T-cell (primary cell): ENCODE results near the gene UTP4. TPM values are rescaled to one million over a fixed set of nuclear protein-coding genes. Genes with fewer than 3 reads are reported as not detected.

ENCODE experiments used
- ATAC-seq, 4 experiments: fragments of 200-7000 bp in 3 of 4; fragments of 150-1000 bp in 1 of 4; cut with Tn5 transposase; replicated peaks in 1 of 4; 1 replicate in 3 of 4; 2 replicates in 1 of 4; pipeline ENCODE4 v1.10.0; 2021; ENCODE audit warnings: moderate library complexity in 3 of 4, mild to moderate bottlenecking in 2 of 4, moderate number of reproducible peaks in 1 of 4
- CTCF ChIA-PET, 2 donors: fragments of 300-600 bp; sonication (Branson Sonifier 250); formaldehyde crosslinking; loops; one replicate each; lab custom pipeline; 2022; ENCODE audit warnings: antibody characterized with exemption in 2 of 2; lab: Charles Lee
- POLR2A ChIA-PET, 2 donors: fragments of 300-600 bp; sonication (Branson Sonifier 250); formaldehyde crosslinking; loops; one replicate each; lab custom pipeline; 2022; ENCODE audit warnings: antibody characterized with exemption in 2 of 2; lab: Charles Lee
- DNase-seq, 35 experiments: peaks; one replicate each; pipeline versions ENCODE4 v3.0.0 to v3.0.0-alpha.2; 2013 to 2023
- H3K27ac ChIP-seq: one replicate; pipeline ENCODE4 v1.5.1; 2013; ENCODE audit warnings: low read length
- H3K27me3 ChIP-seq, 2 experiments: replicated peaks in 1 of 2; 1 replicate in 1 of 2; 2 replicates in 1 of 2; pipeline versions ENCODE4 v1.6.1 to v1.7.0; 2013; ENCODE audit warnings: low read length in 1 of 2, mixed read lengths in 1 of 2; ENCODE audit not compliant: control insufficient read depth in 2 of 2, insufficient read depth in 2 of 2; ENCODE audit errors: extremely low read depth in 1 of 2
- H3K36me3 ChIP-seq, 2 donors: 1 replicate in 1 of 2; 2 replicates in 1 of 2; pipeline versions ENCODE4 v1.6.1 to v1.7.0; 2013; ENCODE audit warnings: low read length in 1 of 2; ENCODE audit not compliant: control insufficient read depth in 2 of 2, insufficient read depth in 1 of 2; ENCODE audit errors: extremely low read depth in 1 of 2
- H3K4me1 ChIP-seq, 2 experiments: 1 replicate in 1 of 2; 2 replicates in 1 of 2; pipeline versions ENCODE4 v1.6.1 to v1.7.0; 2013; ENCODE audit warnings: low read length in 2 of 2, mixed read lengths in 1 of 2; ENCODE audit not compliant: insufficient read depth in 2 of 2, control insufficient read depth in 1 of 2; ENCODE audit errors: extremely low read depth in 1 of 2
- H3K4me3 ChIP-seq, 2 donors: 1 replicate in 1 of 2; 2 replicates in 1 of 2; pipeline versions ENCODE4 v1.5.1 to v1.7.0; 2013; ENCODE audit warnings: mild to moderate bottlenecking in 2 of 2, low read length in 1 of 2, moderate library complexity in 1 of 2; ENCODE audit not compliant: control insufficient read depth in 1 of 2; ENCODE audit errors: extremely low read depth in 1 of 2
- H3K9me3 ChIP-seq: 2 replicates; pipeline ENCODE4 v1.7.0; 2013
- H3K27ac Mint-ChIP-seq, 2 donors: one replicate each; pipeline ENCODE4 v1.8.0; 2020 to 2021; ENCODE audit warnings: mild to moderate bottlenecking in 2 of 2, mixed read lengths in 2 of 2
- H3K27me3 Mint-ChIP-seq, 2 donors: one replicate each; pipeline ENCODE4 v1.8.0; 2021 to 2022; ENCODE audit warnings: mixed read lengths in 2 of 2
- H3K36me3 Mint-ChIP-seq: one replicate; pipeline ENCODE4 v1.8.0; 2021; ENCODE audit warnings: mixed read lengths
- H3K4me1 Mint-ChIP-seq, 3 donors: one replicate each; pipeline ENCODE4 v1.8.0; 2020 to 2022; ENCODE audit warnings: mixed read lengths in 3 of 3, mild to moderate bottlenecking in 1 of 3
- H3K4me3 Mint-ChIP-seq, 3 donors: one replicate each; pipeline ENCODE4 v1.8.0; 2020 to 2022; ENCODE audit warnings: mild to moderate bottlenecking in 3 of 3, mixed read lengths in 3 of 3, moderate library complexity in 3 of 3
- H3K9me3 Mint-ChIP-seq, 3 donors: one replicate each; pipeline ENCODE4 v1.8.0; 2020 to 2022; ENCODE audit warnings: mixed read lengths in 3 of 3
- WGBS: methylation state at CpG from one replicate; pipeline ENCODE4 v1.1.5; 2013; ENCODE audit warnings: missing lambda C conversion rate; ENCODE audit not compliant: insufficient coverage; 5-methylcytosine and 5-hydroxymethylcytosine counted together
- total RNA-seq, 35 experiments: library from RNA in 6 of 35; stranded (reverse) in 6 of 35; fragments of 120-200 nt in 1 of 35; gene quantifications; one replicate each; pipeline versions ENCODE4 v1.2.1 to v1.2.4 and lab custom pipeline; 2013 to 2026

The UTP4 gene
- total RNA-seq, 5 donors from 2014 or later (not counting 1 experiment from before 2014, with no cell fraction given): 30.3 to 42.5 (median 37.8) TPM

GRCh38 chr16:69113216-69113615 is 19.2 kb upstream of the UTP4 start:
- POLR2A ChIA-PET: no interaction called here
- peaks cover 6 to 9% (median 8%) of the 10 kb centered on the region in 3 donors for H3K4me1 Mint-ChIP-seq
- peaks cover 39% of the 10 kb centered on the region for H3K36me3 Mint-ChIP-seq

GRCh38 chr16:69114346-69114975 is 18.0 kb upstream of the UTP4 start:
- Mint-ChIP-seq H3K4me3 (no peak overlapping the region), H3K4me1 (peaks cover 3 to 10% (median 6%) of the 10 kb centered on the region in 3 donors), H3K9me3 (no peaks in the 10 kb centered on the region), H3K27ac (no peak overlapping the region), H3K36me3 (peaks cover 34% of the 10 kb centered on the region), H3K27me3 (peaks cover 0 to 3% of the 10 kb centered on the region in 2 donors)
- CTCF ChIA-PET: interaction anchor here in 1 of 2 donors (2.1 kb wide), 1 partner anchor 9 kb away, joined by 7 read pairs; no protein-coding TSS in a partner anchor
- Histone ChIP-seq H3K4me3 (no peak overlapping the region), H3K9me3 (no peaks in the 10 kb centered on the region), H3K27me3 (peaks cover 0 to 12% of the 10 kb centered on the region in 2 experiments), H3K36me3 (peaks cover 4 to 49% of the 10 kb centered on the region in 2 donors), H3K27ac (no peak overlapping the region), H3K4me1 (peaks cover 0 to 12% of the 10 kb centered on the region in 2 experiments)
- no peak for DNase-seq
- 97% methylated on average over 25 of the region's 25 CpGs for WGBS
- POLR2A ChIA-PET: no interaction called here
- no peak for ATAC-seq

More at GRCh38 chr16:69113216-69113615, 19.2 kb upstream of the UTP4 start:
- peaks cover 0 to 10% of the 10 kb centered on the region in 2 experiments for H3K4me1 ChIP-seq
- Mint-ChIP-seq H3K4me3 (no peak overlapping the region), H3K27ac (no peak overlapping the region), H3K9me3 (no peaks in the 10 kb centered on the region), H3K27me3 (peaks cover 4 to 7% of the 10 kb centered on the region in 2 donors)
- 93% methylated on average over 6 of the region's 7 CpGs for WGBS
- peaks cover 0 to 24% of the 10 kb centered on the region in 2 experiments for H3K27me3 ChIP-seq
- H3K9me3 ChIP-seq: no peaks in the 10 kb centered on the region
- H3K27ac ChIP-seq: no peak overlapping the region
- no peak overlapping the region for H3K4me3 ChIP-seq
- ATAC-seq (no peak), DNase-seq (no peak)
- peaks cover 4 to 37% of the 10 kb centered on the region in 2 donors for H3K36me3 ChIP-seq
- CTCF ChIA-PET: interaction anchor here (0.6 to 2.1 kb wide), 2 partner anchors 10 to 251 kb away, joined by 3 to 7 read pairs; no protein-coding TSS in a partner anchor

- ChIA-PET POLR2A (no interaction called here), CTCF (no interaction called here)
- DNase-seq: no peak
- no peaks in the 10 kb centered on the region for H3K9me3 ChIP-seq
- no peak for ATAC-seq
- peaks cover 0 to 7% of the 10 kb centered on the region in 2 experiments for H3K27me3 ChIP-seq
- no peak overlapping the region for H3K27ac ChIP-seq
- Mint-ChIP-seq H3K27ac (no peak overlapping the region), H3K4me1 (peaks cover 0 to 10% (median 6%) of the 10 kb centered on the region in 3 donors), H3K9me3 (no peaks in the 10 kb centered on the region), H3K27me3 (no peaks in the 10 kb centered on the region), H3K4me3 (no peak overlapping the region), H3K36me3 (peaks cover 29% of the 10 kb centered on the region)
- peaks cover 0 to 12% of the 10 kb centered on the region in 2 experiments for H3K4me1 ChIP-seq
- no peak overlapping the region for H3K4me3 ChIP-seq
- peaks cover 2 to 51% of the 10 kb centered on the region in 2 donors for H3K36me3 ChIP-seq
- 98% methylated on average over 6 of the region's 6 CpGs for WGBS
These were observed 17.5 kb upstream of the UTP4 start for GRCh38 chr16:69114976-69115355.

- H3K4me1 Mint-ChIP-seq: peaks cover 0 to 10% (median 6%) of the 10 kb centered on the region in 3 donors
- no peak overlapping the region for H3K4me3 ChIP-seq
- peaks cover 3 to 55% of the 10 kb centered on the region in 2 donors for H3K36me3 ChIP-seq
- peaks cover 0 to 6% of the 10 kb centered on the region in 2 experiments for H3K27me3 ChIP-seq
- ChIA-PET CTCF (interaction anchor here in 1 of 2 donors (0.5 kb wide), 1 partner anchor 86 kb away, joined by 3 read pairs; no protein-coding TSS in a partner anchor), POLR2A (interaction anchor here in 1 of 2 donors (0.6 kb wide), 1 partner anchor 285 kb away, joined by 4 read pairs; no protein-coding TSS in a partner anchor)
- 100% methylated on average over 3 of the region's 5 CpGs for WGBS
- no peak for DNase-seq
- no peak overlapping the region for H3K4me3 Mint-ChIP-seq
- no peak overlapping the region for H3K27ac Mint-ChIP-seq
- no peak overlapping the region for H3K27ac ChIP-seq
- peaks cover 29% of the 10 kb centered on the region for H3K36me3 Mint-ChIP-seq
- H3K9me3 Mint-ChIP-seq: no peaks in the 10 kb centered on the region
- ATAC-seq: no peak
- H3K27me3 Mint-ChIP-seq: no peaks in the 10 kb centered on the region
- no peaks in the 10 kb centered on the region for H3K9me3 ChIP-seq
- peaks cover 0 to 12% of the 10 kb centered on the region in 2 experiments for H3K4me1 ChIP-seq
These were observed 17.1 kb upstream of the UTP4 start for GRCh38 chr16:69115361-69115760.

- H3K4me1 Mint-ChIP-seq: peaks cover 0 to 10% (median 6%) of the 10 kb centered on the region in 3 donors
These were observed 16.6 kb upstream of the UTP4 start for GRCh38 chr16:69115837-69116236.

GRCh38 chr16:69116256-69116875 is 16.1 kb upstream of the UTP4 start:
- H3K27me3 Mint-ChIP-seq: no peaks in the 10 kb centered on the region
- no peak overlapping the region for H3K27ac Mint-ChIP-seq
- ChIA-PET POLR2A (no interaction called here), CTCF (no interaction called here)
- Histone ChIP-seq H3K4me3 (no peak overlapping the region), H3K27ac (no peak overlapping the region), H3K9me3 (no peaks in the 10 kb centered on the region), H3K4me1 (peaks cover 0 to 12% of the 10 kb centered on the region in 2 experiments), H3K27me3 (peaks cover 0 to 6% of the 10 kb centered on the region in 2 experiments), H3K36me3 (peaks cover 3 to 64% of the 10 kb centered on the region in 2 donors)
- H3K4me3 Mint-ChIP-seq: no peak overlapping the region
- ATAC-seq (no peak), DNase-seq (no peak)
- 83% methylated on average over 5 of the region's 7 CpGs for WGBS
- H3K36me3 Mint-ChIP-seq: peaks cover 34% of the 10 kb centered on the region
- peaks cover 0 to 10% (median 6%) of the 10 kb centered on the region in 3 donors for H3K4me1 Mint-ChIP-seq
- no peaks in the 10 kb centered on the region for H3K9me3 Mint-ChIP-seq

More at GRCh38 chr16:69115837-69116236, 16.6 kb upstream of the UTP4 start:
- no peak for ATAC-seq
- WGBS: 50% methylated on average over 1 of the region's 1 CpG
- ChIA-PET CTCF (interaction anchor here in 1 of 2 donors (0.5 kb wide), 1 partner anchor 86 kb away, joined by 3 read pairs; no protein-coding TSS in a partner anchor), POLR2A (interaction anchor here in 1 of 2 donors (0.6 kb wide), 1 partner anchor 285 kb away, joined by 4 read pairs; no protein-coding TSS in a partner anchor)
- Mint-ChIP-seq H3K27me3 (no peaks in the 10 kb centered on the region), H3K9me3 (no peaks in the 10 kb centered on the region), H3K36me3 (peaks cover 29% of the 10 kb centered on the region), H3K4me3 (no peak overlapping the region), H3K27ac (no peak overlapping the region)
- no peak for DNase-seq
- H3K27ac ChIP-seq: no peak overlapping the region
- H3K4me1 ChIP-seq: peaks cover 0 to 12% of the 10 kb centered on the region in 2 experiments
- H3K27me3 ChIP-seq: peaks cover 0 to 6% of the 10 kb centered on the region in 2 experiments
- no peak overlapping the region for H3K4me3 ChIP-seq
- no peaks in the 10 kb centered on the region for H3K9me3 ChIP-seq
- peaks cover 3 to 59% of the 10 kb centered on the region in 2 donors for H3K36me3 ChIP-seq
